Breast epithelium (tissue), 4 donors: ENCODE data around the gene POTEI. TPM values are rescaled to one million over a fixed set of nuclear protein-coding genes. Genes with fewer than 3 reads are reported as not detected.
"Not testable (repeated sequence)": the region's sequence is repeated elsewhere in the genome, so short reads cannot be mapped to it uniquely, and the experiment has no call there.

Source experiments
- DNase-seq, 2 donors: peaks; one replicate each; pipeline ENCODE4 v3.0.0-alpha.2; 2019; ENCODE audit warnings: low spot score in 2 of 2
- H3K27ac ChIP-seq, 2 donors: fragments of 200-600 bp; sonication (generic) in 1 of 2; one replicate each; pipeline ENCODE4 v1.5.1; 2016 to 2019; ENCODE audit warnings: mild to moderate bottlenecking in 1 of 2
- H3K27me3 ChIP-seq, 2 donors: fragments of 200-600 bp; sonication (generic) in 1 of 2; one replicate each; pipeline versions ENCODE4 v1.5.1 to v1.6.0; 2017 to 2019; ENCODE audit warnings: control low read depth in 1 of 2, mild to moderate bottlenecking in 1 of 2
- H3K36me3 ChIP-seq: fragments of 200-600 bp; one replicate; pipeline ENCODE4 v1.5.1; 2019
- H3K4me1 ChIP-seq, 2 donors: fragments of 200-600 bp; sonication (generic); one replicate each; pipeline ENCODE4 v1.5.1; 2016 to 2019; ENCODE audit warnings: control low read depth in 1 of 2
- H3K4me3 ChIP-seq, 3 donors: fragments of 200-600 bp; sonication (generic); 1 replicate in 2 of 3; 2 replicates in 1 of 3; pipeline ENCODE4 v1.5.1; 2016 to 2019; ENCODE audit warnings: mild to moderate bottlenecking in 3 of 3, moderate library complexity in 2 of 3
- H3K9me3 ChIP-seq, 2 donors: fragments of 200-600 bp; sonication (generic) in 1 of 2; one replicate each; pipeline ENCODE4 v1.5.1; 2016 to 2019; ENCODE audit warnings: control low read depth in 1 of 2
- intact Hi-C: fragments of 100-400 bp; cut with DNase I; formaldehyde crosslinking; loops from one replicate; pipeline ENCODE4 v1.15.1; 2023; ENCODE audit warnings: low total_unique reads
- total RNA-seq, 3 donors: library from RNA; depleted of rRNA; stranded (reverse); fragments of >200 nt; gene quantifications; one replicate each; pipeline ENCODE4 v1.1.0, GENCODE V29; 2016

POTEI gene
- total RNA-seq, 3 donors from 2014 or later = 0.98 to 1.2 TPM; not detected in 1

- H3K9me3 ChIP-seq, H3K4me3 ChIP-seq, H3K27ac ChIP-seq, H3K4me1 ChIP-seq, H3K27me3 ChIP-seq, H3K36me3 ChIP-seq, intact Hi-C loops, DNase-seq: not testable (repeated sequence)
Observed at GRCh38 chr2:130527365-130527967, 18.3 kb upstream of the POTEI start.

- H3K4me3 ChIP-seq, intact Hi-C loops, H3K36me3 ChIP-seq, H3K9me3 ChIP-seq, H3K27me3 ChIP-seq, H3K4me1 ChIP-seq, DNase-seq, H3K27ac ChIP-seq: not testable (repeated sequence)
Observed at GRCh38 chr2:130522390-130522789, 13.3 kb upstream of the POTEI start.

- H3K4me1 ChIP-seq, DNase-seq, H3K9me3 ChIP-seq, H3K4me3 ChIP-seq, intact Hi-C loops, H3K27me3 ChIP-seq, H3K36me3 ChIP-seq, H3K27ac ChIP-seq: not testable (repeated sequence)
Observed at GRCh38 chr2:130520992-130521391, 11.9 kb upstream of the POTEI start, which contains the start of gene CFC1B. Gene CFC1B (plus strand): TSS chr2:130521222. CDS start chr2:130521485, 263 bp downstream.

GRCh38 chr2:130518516-130519106 is 9.5 kb upstream of the POTEI start:
- H3K36me3 ChIP-seq, intact Hi-C loops, H3K4me1 ChIP-seq, H3K27me3 ChIP-seq, DNase-seq, H3K4me3 ChIP-seq, H3K9me3 ChIP-seq, H3K27ac ChIP-seq: not testable (repeated sequence)

- H3K27me3 ChIP-seq, DNase-seq, H3K27ac ChIP-seq, intact Hi-C loops, H3K9me3 ChIP-seq, H3K4me1 ChIP-seq, H3K36me3 ChIP-seq, H3K4me3 ChIP-seq: not testable (repeated sequence)
Observed at GRCh38 chr2:130511747-130512451, 2.8 kb upstream of the POTEI start.

- H3K9me3 ChIP-seq, DNase-seq, intact Hi-C loops, H3K4me1 ChIP-seq, H3K27ac ChIP-seq, H3K27me3 ChIP-seq, H3K4me3 ChIP-seq, H3K36me3 ChIP-seq: not testable (repeated sequence)
Observed at GRCh38 chr2:130510807-130511746, 1.9 kb upstream of the POTEI start.

- H3K27me3 ChIP-seq, H3K4me3 ChIP-seq, H3K36me3 ChIP-seq, H3K4me1 ChIP-seq, H3K27ac ChIP-seq, DNase-seq, H3K9me3 ChIP-seq, intact Hi-C loops: not testable (repeated sequence)
Observed at GRCh38 chr2:130491073-130491472, 18.1 kb downstream of the POTEI start.

- H3K4me1 ChIP-seq, H3K36me3 ChIP-seq, DNase-seq, H3K4me3 ChIP-seq, H3K27ac ChIP-seq, H3K9me3 ChIP-seq, intact Hi-C loops, H3K27me3 ChIP-seq: not testable (repeated sequence)
Observed at GRCh38 chr2:130455413-130455812, 53.7 kb downstream of the POTEI start.

- DNase-seq, intact Hi-C loops, H3K27ac ChIP-seq, H3K4me1 ChIP-seq, H3K27me3 ChIP-seq, H3K4me3 ChIP-seq, H3K9me3 ChIP-seq, H3K36me3 ChIP-seq: not testable (repeated sequence)
Observed at GRCh38 chr2:130454712-130455083, 54.4 kb downstream of the POTEI start.

- H3K36me3 ChIP-seq, intact Hi-C loops, DNase-seq: not testable (repeated sequence)
Observed at GRCh38 chr2:130453955-130454711, 55.0 kb downstream of the POTEI start.

GRCh38 chr2:130452897-130453296 is 56.2 kb downstream of the POTEI start:
- H3K27me3 ChIP-seq, H3K4me3 ChIP-seq, intact Hi-C loops, H3K9me3 ChIP-seq, H3K4me1 ChIP-seq, H3K36me3 ChIP-seq, DNase-seq, H3K27ac ChIP-seq: not testable (repeated sequence)

More at GRCh38 chr2:130453955-130454711, 55.0 kb downstream of the POTEI start:
- not testable (repeated sequence) for H3K27ac ChIP-seq, H3K4me3 ChIP-seq, H3K27me3 ChIP-seq, H3K4me1 ChIP-seq, H3K9me3 ChIP-seq

- intact Hi-C loops = not testable (repeated sequence)
Observed at GRCh38 chr2:130451823-130452222, 57.3 kb downstream of the POTEI start.

More at GRCh38 chr2:130451823-130452222, 57.3 kb downstream of the POTEI start:
- H3K4me3 ChIP-seq, H3K27me3 ChIP-seq, H3K9me3 ChIP-seq, DNase-seq, H3K4me1 ChIP-seq, H3K27ac ChIP-seq, H3K36me3 ChIP-seq: not testable (repeated sequence)
